ENCODE measurements around the gene MYNN. TPM values are rescaled to one million over a fixed set of nuclear protein-coding genes. Genes with fewer than 3 reads are reported as not detected.

The MYNN gene
- total RNA-seq, 3 donors from 2014 or later: 11.6 to 17.4 (median 13.7) TPM

- ATAC-seq (peak; percentile 76), DNase-seq (peak; percentile 12 to 53 (median 49))
- H3K9me3 ChIP-seq: no peaks in the 10 kb centered on the region
- TF ChIP-seq CTCF (IDR thresholded peaks at IDR 0.05): no peak
- no peaks in the 10 kb centered on the region for H3K36me3 ChIP-seq (ENCODE audit: low read depth)
- H3K4me1 ChIP-seq (ENCODE audit: low read depth): no peaks in the 10 kb centered on the region
- intact Hi-C loops (cut with DNase I, micrococcal nuclease): no loop called here
- H3K4me3 ChIP-seq: no peak overlapping the region
Observed at GRCh38 chr3:169822540-169822939, 49.3 kb downstream of the MYNN start.

GRCh38 chr3:169822983-169823382, 49.8 kb downstream of the MYNN start:
- no peak for DNase-seq
- no peak for TF ChIP-seq CTCF (IDR thresholded peaks at IDR 0.05)
- H3K9me3 ChIP-seq: no peaks in the 10 kb centered on the region
- no peaks in the 10 kb centered on the region for H3K36me3 ChIP-seq (ENCODE audit: low read depth)
- peak; percentile 82 for ATAC-seq
- H3K4me1 ChIP-seq (ENCODE audit: low read depth): no peaks in the 10 kb centered on the region
- intact Hi-C loops (cut with DNase I, micrococcal nuclease): no loop called here
- H3K4me3 ChIP-seq: no peak overlapping the region

- ATAC-seq: no peak
- Histone ChIP-seq H3K4me1 (ENCODE audit: low read depth) (no peaks in the 10 kb centered on the region), H3K9me3 (no peaks in the 10 kb centered on the region), H3K36me3 (ENCODE audit: low read depth) (no peaks in the 10 kb centered on the region), H3K4me3 (no peak overlapping the region)
- intact Hi-C loops (cut with DNase I, micrococcal nuclease): no loop called here
- TF ChIP-seq CTCF (IDR thresholded peaks at IDR 0.05): no peak
- DNase-seq: no peak
Observed at GRCh38 chr3:169825316-169825715, 52.1 kb downstream of the MYNN start.

- intact Hi-C loops (cut with DNase I, micrococcal nuclease): no loop called here
- DNase-seq (no peak), ATAC-seq (no peak)
- Histone ChIP-seq H3K4me3 (no peak overlapping the region), H3K4me1 (ENCODE audit: low read depth) (no peaks in the 10 kb centered on the region), H3K9me3 (no peaks in the 10 kb centered on the region), H3K36me3 (ENCODE audit: low read depth) (no peaks in the 10 kb centered on the region)
- no peak for TF ChIP-seq CTCF (IDR thresholded peaks at IDR 0.05)
Observed at GRCh38 chr3:169827712-169828111, 54.5 kb downstream of the MYNN start.

- intact Hi-C loops (cut with DNase I, micrococcal nuclease): no loop called here
- no peak for TF ChIP-seq CTCF (IDR thresholded peaks at IDR 0.05)
- ATAC-seq: peak; percentile 31
- Histone ChIP-seq H3K9me3 (no peaks in the 10 kb centered on the region), H3K4me3 (no peak overlapping the region), H3K36me3 (ENCODE audit: low read depth) (no peaks in the 10 kb centered on the region), H3K4me1 (ENCODE audit: low read depth) (no peaks in the 10 kb centered on the region)
- DNase-seq: no peak
Observed at GRCh38 chr3:169835533-169835932, 62.3 kb downstream of the MYNN start.
